Measurements from ENCODE around the gene AP4M1. TPM values are rescaled to one million over a fixed set of nuclear protein-coding genes. Genes with fewer than 3 reads are reported as not detected.

Gene AP4M1
- total RNA-seq, 1 experiment from 2014 or later = 11.1 TPM

GRCh38 chr7:100107125-100107737 lies 5.8 kb downstream of the AP4M1 start:
- no peak overlapping the region for H3K27ac ChIP-seq
- H3K27me3 ChIP-seq (replicated peaks) = no peaks in the 10 kb centered on the region
- H3K9me3 ChIP-seq (replicated peaks) = no peaks in the 10 kb centered on the region
- H3K4me3 ChIP-seq = no peak overlapping the region
- peaks cover 66% of the 10 kb centered on the region for H3K36me3 ChIP-seq
- H3K4me1 ChIP-seq (replicated peaks) = peaks cover 15% of the 10 kb centered on the region
- no peak for DNase-seq (ENCODE audit: low read depth in 1 of 2, low spot score in 2 of 2)

GRCh38 chr7:100107890-100108289 lies 6.4 kb downstream of the AP4M1 start:
- Histone ChIP-seq H3K9me3 (replicated peaks) (no peaks in the 10 kb centered on the region), H3K27ac (no peak overlapping the region), H3K36me3 (peaks cover 73% of the 10 kb centered on the region), H3K4me3 (no peak overlapping the region), H3K27me3 (replicated peaks) (no peaks in the 10 kb centered on the region), H3K4me1 (replicated peaks) (peaks cover 8% of the 10 kb centered on the region)
- no peak for DNase-seq (ENCODE audit: low read depth in 1 of 2, low spot score in 2 of 2)

GRCh38 chr7:100109521-100110163 lies 8.2 kb downstream of the AP4M1 start:
- Histone ChIP-seq H3K4me1 (replicated peaks) (no peaks in the 10 kb centered on the region), H3K9me3 (replicated peaks) (no peaks in the 10 kb centered on the region), H3K27me3 (replicated peaks) (no peaks in the 10 kb centered on the region), H3K4me3 (no peak overlapping the region), H3K36me3 (peaks cover 82% of the 10 kb centered on the region), H3K27ac (no peak overlapping the region)
- no peak for DNase-seq (ENCODE audit: low read depth in 1 of 2, low spot score in 2 of 2)

- no peak overlapping the region for H3K27ac ChIP-seq
- no peaks in the 10 kb centered on the region for H3K27me3 ChIP-seq (replicated peaks)
- H3K4me1 ChIP-seq (replicated peaks) = no peaks in the 10 kb centered on the region
- H3K9me3 ChIP-seq (replicated peaks) = no peaks in the 10 kb centered on the region
- peaks cover 76% of the 10 kb centered on the region for H3K36me3 ChIP-seq
- DNase-seq (ENCODE audit: low read depth in 1 of 2, low spot score in 2 of 2) = no peak
- H3K4me3 ChIP-seq = no peak overlapping the region
Measured at GRCh38 chr7:100111156-100111555, 9.7 kb downstream of the AP4M1 start.

- H3K36me3 ChIP-seq = peaks cover 70% of the 10 kb centered on the region
Measured at GRCh38 chr7:100111914-100112313, 10.5 kb downstream of the AP4M1 start.

GRCh38 chr7:100115026-100115425 lies 13.6 kb downstream of the AP4M1 start:
- peaks cover 1% of the 10 kb centered on the region for H3K4me1 ChIP-seq (replicated peaks)
- H3K27me3 ChIP-seq (replicated peaks) = no peaks in the 10 kb centered on the region
- no peak overlapping the region for H3K4me3 ChIP-seq
- H3K9me3 ChIP-seq (replicated peaks) = no peaks in the 10 kb centered on the region
- H3K36me3 ChIP-seq = peaks cover 53% of the 10 kb centered on the region
- no peak overlapping the region for H3K27ac ChIP-seq
- DNase-seq (ENCODE audit: low read depth in 1 of 2, low spot score in 2 of 2) = no peak

More at GRCh38 chr7:100111914-100112313, 10.5 kb downstream of the AP4M1 start:
- Histone ChIP-seq H3K27me3 (replicated peaks) (no peaks in the 10 kb centered on the region), H3K4me1 (replicated peaks) (no peaks in the 10 kb centered on the region), H3K4me3 (no peak overlapping the region), H3K9me3 (replicated peaks) (no peaks in the 10 kb centered on the region), H3K27ac (no peak overlapping the region)
- DNase-seq (ENCODE audit: low read depth in 1 of 2, low spot score in 2 of 2) = no peak

- H3K36me3 ChIP-seq = peaks cover 22% of the 10 kb centered on the region
- H3K4me1 ChIP-seq (replicated peaks) = peaks cover 9% of the 10 kb centered on the region
- peak overlapping the region; percentile 93 for H3K27ac ChIP-seq
- H3K27me3 ChIP-seq (replicated peaks) = no peaks in the 10 kb centered on the region
- DNase-seq (ENCODE audit: low read depth in 1 of 2, low spot score in 2 of 2) = no peak
- peak overlapping the region; percentile 64 for H3K4me3 ChIP-seq
- no peaks in the 10 kb centered on the region for H3K9me3 ChIP-seq (replicated peaks)
Measured at GRCh38 chr7:100118388-100119071, 17.1 kb downstream of the AP4M1 start.

GRCh38 chr7:100119072-100119969 lies 17.9 kb downstream of the AP4M1 start, which contains the start of the genes CNPY4 and TAF6:
Gene CNPY4, plus strand, starts transcription at chr7:100119634. Its CDS starts 111 bp downstream, at chr7:100119745.
Gene TAF6, minus strand, starts transcription at chr7:100119358. Its CDS starts 5,149 bp downstream, at chr7:100114209.
- H3K27me3 ChIP-seq (replicated peaks) = no peaks in the 10 kb centered on the region
- peaks cover 9% of the 10 kb centered on the region for H3K4me1 ChIP-seq (replicated peaks)
- DNase-seq (ENCODE audit: low read depth in 1 of 2, low spot score in 2 of 2) = peak; percentile 96 to 98
- peak within 1 kb of the TSS; percentile 93 for H3K27ac ChIP-seq
- H3K4me3 ChIP-seq = peak within 1 kb of the TSS; percentile 64
- peaks cover 15% of the 10 kb centered on the region for H3K36me3 ChIP-seq
- no peaks in the 10 kb centered on the region for H3K9me3 ChIP-seq (replicated peaks)

GRCh38 chr7:100119970-100120732 lies 18.7 kb downstream of the AP4M1 start:
- DNase-seq (ENCODE audit: low read depth in 1 of 2, low spot score in 2 of 2) = peak in 1 of 2 experiments; percentile 65
- peaks cover 9% of the 10 kb centered on the region for H3K4me1 ChIP-seq (replicated peaks)
- H3K36me3 ChIP-seq = peaks cover 12% of the 10 kb centered on the region
- no peaks in the 10 kb centered on the region for H3K9me3 ChIP-seq (replicated peaks)
- peak overlapping the region; percentile 93; the same call in 1 of the 2 replicates for H3K27ac ChIP-seq
- no peaks in the 10 kb centered on the region for H3K27me3 ChIP-seq (replicated peaks)
- peak overlapping the region; percentile 64 for H3K4me3 ChIP-seq

GRCh38 chr7:100120733-100121036 lies 19.2 kb downstream of the AP4M1 start:
- Histone ChIP-seq H3K27me3 (replicated peaks) (no peaks in the 10 kb centered on the region), H3K36me3 (peaks cover 14% of the 10 kb centered on the region; the same call in 1 of the 2 replicates), H3K4me3 (peak overlapping the region; percentile 64), H3K4me1 (replicated peaks) (peaks cover 9% of the 10 kb centered on the region), H3K9me3 (replicated peaks) (no peaks in the 10 kb centered on the region), H3K27ac (no peak overlapping the region)
- no peak for DNase-seq (ENCODE audit: low read depth in 1 of 2, low spot score in 2 of 2)

- H3K4me3 ChIP-seq = no peak overlapping the region
- peaks cover 14% of the 10 kb centered on the region; the same call in 1 of the 2 replicates for H3K36me3 ChIP-seq
- peaks cover 14% of the 10 kb centered on the region for H3K4me1 ChIP-seq (replicated peaks)
- no peaks in the 10 kb centered on the region for H3K27me3 ChIP-seq (replicated peaks)
- no peak for DNase-seq (ENCODE audit: low read depth in 1 of 2, low spot score in 2 of 2)
- no peaks in the 10 kb centered on the region for H3K9me3 ChIP-seq (replicated peaks)
- H3K27ac ChIP-seq = no peak overlapping the region
Measured at GRCh38 chr7:100122067-100122466, 20.6 kb downstream of the AP4M1 start.

GRCh38 chr7:100122568-100122967 lies 21.1 kb downstream of the AP4M1 start:
- peaks cover 12% of the 10 kb centered on the region; the same call in 1 of the 2 replicates for H3K36me3 ChIP-seq
- no peak overlapping the region for H3K27ac ChIP-seq
- DNase-seq (ENCODE audit: low read depth in 1 of 2, low spot score in 2 of 2) = no peak
- H3K27me3 ChIP-seq (replicated peaks) = no peaks in the 10 kb centered on the region
- H3K4me1 ChIP-seq (replicated peaks) = peaks cover 18% of the 10 kb centered on the region
- no peak overlapping the region for H3K4me3 ChIP-seq
- no peaks in the 10 kb centered on the region for H3K9me3 ChIP-seq (replicated peaks)

Measured in SJSA1 (cell line).